GM18508 (cell line): ENCODE results near the gene AMIGO3.
"Not testable (repeated sequence)": the region's sequence is repeated elsewhere in the genome, so short reads cannot be mapped to it uniquely, and the experiment has no call there.

Experiments
- ATAC-seq: cut with Tn5 transposase; IDR thresholded peaks from one replicate; pipeline ENCODE4 v1.9.1; 2021; ENCODE audit warnings: moderate number of reproducible peaks; ENCODE audit not compliant: insufficient read depth, unreplicated experiment

Gene AMIGO3

GRCh38 chr3:49689908-49690624 is 29.4 kb downstream of the AMIGO3 start:
- ATAC-seq, result not testable (repeated sequence)

GRCh38 chr3:49689046-49689907 is 30.2 kb downstream of the AMIGO3 start, which contains the start of the genes MST1 and RNF123:
MST1 (minus strand) TSS chr3:49689474; CDS start chr3:49688691, 783 bp downstream.
RNF123 (plus strand) TSS chr3:49689557; CDS start chr3:49691166, 1,609 bp downstream.
- ATAC-seq, result no peak

DNA sequence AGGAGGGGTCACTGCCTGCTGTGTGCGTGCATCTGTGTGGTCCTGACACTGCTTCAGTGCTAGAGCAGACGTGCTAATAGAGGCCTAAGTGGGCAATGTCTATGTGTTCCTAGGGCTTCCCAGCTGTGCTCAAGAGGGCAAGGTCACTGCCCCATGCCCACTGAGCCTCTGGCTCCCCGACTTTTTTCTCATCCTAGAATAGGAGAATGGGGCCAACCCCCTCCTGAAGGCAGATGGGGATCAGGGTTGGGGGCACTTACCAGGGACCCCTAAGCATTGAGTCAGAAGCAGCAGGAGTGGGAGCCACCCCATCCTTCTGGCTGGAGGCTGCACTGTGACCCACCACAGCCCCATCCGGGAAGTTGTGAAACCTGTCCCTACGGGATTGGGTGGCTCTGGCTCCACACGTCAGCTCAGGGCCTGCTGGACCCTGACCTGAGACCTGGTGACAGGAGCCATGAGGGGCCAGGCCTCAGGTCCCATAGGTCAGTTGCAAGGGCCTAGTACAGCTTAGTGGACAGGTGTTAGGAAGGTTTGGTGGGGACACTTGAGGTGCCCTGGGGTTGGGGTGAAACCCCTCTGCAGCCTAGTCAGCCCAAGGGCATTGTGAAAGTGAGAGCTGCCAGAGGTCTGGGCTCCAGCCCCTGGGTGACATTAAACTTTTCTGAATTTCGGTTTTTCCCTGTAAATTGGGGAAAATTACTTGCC is 31.0 kb downstream of the AMIGO3 start:
- ATAC-seq, result not testable (repeated sequence)

- not testable (repeated sequence) for ATAC-seq
Measured at GRCh38 chr3:49687424-49687795, 32.1 kb downstream of the AMIGO3 start.

DNA sequence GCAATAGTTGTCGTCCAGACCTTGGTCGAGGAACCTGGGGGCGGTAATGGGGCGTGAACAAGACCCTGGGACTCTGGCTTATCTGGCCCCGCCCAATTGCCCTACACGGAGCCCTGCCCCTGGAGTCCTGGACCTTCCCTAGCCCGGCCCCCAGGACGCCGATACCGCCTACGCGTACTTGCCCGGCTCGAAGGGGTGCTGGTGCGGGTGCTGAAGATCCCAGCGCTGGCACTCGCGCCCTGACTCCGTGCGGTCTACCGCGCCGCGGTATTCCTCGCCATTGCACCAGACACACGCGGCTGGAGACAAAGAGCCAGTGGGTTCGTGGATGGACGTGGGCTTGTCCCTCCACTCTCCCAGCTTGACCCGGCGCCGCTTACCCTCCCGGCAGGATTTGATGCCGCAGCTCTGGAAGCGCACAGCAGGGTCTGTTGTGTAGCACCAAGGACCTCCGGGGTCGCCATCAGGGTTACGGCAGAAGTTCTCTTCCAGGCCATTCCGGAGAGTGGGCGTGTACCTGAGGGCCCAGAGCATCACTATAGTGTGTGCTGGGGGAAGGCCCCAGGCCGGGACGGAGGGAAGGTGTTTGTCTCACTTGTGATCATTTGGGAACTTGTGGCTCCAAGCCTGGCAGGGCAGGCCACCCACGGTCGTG is 32.6 kb downstream of the AMIGO3 start:
- ATAC-seq, result not testable (repeated sequence)

DNA sequence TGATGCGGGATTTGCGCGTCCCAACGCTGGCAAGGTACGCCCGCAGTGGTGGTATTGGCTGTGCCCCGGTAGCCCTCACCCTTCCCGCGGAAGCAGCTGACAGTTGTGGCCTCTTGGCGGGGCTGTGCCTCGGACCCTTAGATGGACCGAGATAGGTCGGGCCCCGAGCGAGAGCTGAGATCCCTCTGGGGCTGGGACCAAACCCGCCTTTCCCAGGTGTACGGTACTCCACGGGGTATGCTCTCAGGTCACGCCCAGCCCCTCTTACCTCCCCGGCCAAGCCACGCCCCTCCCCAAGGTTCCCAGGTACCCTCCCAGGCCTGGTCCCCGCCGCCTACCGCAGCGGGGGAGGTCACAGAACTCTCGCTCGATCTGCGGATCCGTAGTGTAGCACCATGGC is 33.1 kb downstream of the AMIGO3 start:
- not testable (repeated sequence) for ATAC-seq

DNA sequence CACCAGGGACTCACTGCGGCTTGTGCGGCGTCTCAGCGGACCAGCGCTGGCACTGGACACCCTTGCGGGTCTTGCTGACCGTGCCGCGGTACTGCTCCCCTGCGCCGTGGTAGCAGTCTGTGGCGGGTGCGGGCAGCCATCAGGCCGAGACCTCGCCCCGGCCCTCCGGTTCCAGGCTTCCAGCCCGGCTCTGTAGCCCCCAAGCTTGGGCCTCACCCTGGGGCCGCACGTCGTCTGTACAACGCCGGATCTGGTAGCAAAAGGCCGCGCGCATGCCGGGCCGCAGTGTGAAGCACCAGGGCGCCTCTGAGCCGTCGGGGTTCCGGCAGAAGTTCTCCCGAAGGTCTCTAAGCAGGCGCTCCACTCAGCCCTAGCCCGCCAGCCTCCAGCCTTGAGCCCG is 33.6 kb downstream of the AMIGO3 start:
- ATAC-seq, result not testable (repeated sequence)

DNA sequence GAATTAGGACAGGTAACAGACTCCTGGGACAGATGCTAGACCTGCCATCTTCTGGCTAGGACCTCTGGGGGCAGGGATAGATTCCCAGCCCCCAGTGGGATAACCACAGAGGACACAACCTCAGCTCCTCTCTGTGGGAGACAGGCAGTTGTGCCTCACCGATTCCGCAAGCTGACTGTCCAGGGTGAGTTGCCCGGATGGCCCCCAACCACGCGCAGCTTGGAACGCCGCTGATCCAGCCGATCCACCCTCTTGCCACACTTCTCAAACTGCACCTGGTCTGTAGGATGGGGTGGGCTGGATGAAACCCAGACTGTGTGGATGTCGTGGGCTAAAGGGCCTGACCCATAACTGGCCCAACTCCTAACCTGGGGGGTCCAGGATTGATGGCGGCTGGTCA is 34.4 kb downstream of the AMIGO3 start:
- not testable (repeated sequence) for ATAC-seq

DNA sequence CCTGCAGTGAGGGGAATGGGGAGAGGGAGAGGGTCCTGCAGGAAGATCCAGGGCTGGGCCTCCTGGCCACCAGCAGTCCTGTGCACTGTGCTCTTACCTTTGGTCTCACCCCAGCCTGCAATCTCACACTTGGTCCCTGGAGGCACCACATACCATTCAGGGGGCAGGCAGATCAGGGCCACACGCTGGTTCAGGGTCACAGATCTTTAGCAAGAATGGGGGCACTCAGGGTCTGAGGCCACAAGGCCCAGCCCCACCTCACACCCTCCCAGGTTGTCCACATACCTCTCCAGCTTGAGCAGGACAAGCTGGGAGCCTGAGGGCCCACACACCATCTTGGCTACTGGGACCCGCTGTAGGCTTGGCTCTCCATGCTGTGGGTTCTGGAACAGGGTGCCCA is 35.0 kb downstream of the AMIGO3 start:
- not testable (repeated sequence) for ATAC-seq

- no peak for ATAC-seq
Measured at GRCh38 chr3:49683162-49683561, 36.3 kb downstream of the AMIGO3 start.

DNA sequence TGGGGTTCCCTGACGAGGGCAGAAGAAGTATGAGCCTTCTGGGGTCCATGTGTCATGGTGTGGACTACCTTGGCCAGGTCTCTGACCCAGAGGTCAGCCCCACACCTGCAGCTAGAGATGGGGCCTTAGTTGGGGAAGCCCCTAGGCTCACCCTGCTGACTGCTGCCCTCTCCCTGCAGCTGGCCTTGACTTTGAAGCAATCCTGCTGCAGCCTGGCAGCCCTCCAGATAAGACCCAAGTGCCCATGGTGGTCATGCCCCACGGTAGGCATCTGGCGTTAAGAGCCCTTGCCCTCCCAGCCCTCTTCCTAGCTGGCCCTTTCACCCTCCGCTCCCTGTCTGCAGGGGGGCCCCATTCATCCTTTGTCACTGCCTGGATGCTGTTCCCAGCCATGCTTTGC is 37.9 kb downstream of the AMIGO3 start:
- ATAC-seq, result no peak

GRCh38 chr3:49681232-49681522 is 38.3 kb downstream of the AMIGO3 start:
- no peak for ATAC-seq

- ATAC-seq, result no peak
Measured at GRCh38 chr3:49680493-49681231, 38.8 kb downstream of the AMIGO3 start.

DNA sequence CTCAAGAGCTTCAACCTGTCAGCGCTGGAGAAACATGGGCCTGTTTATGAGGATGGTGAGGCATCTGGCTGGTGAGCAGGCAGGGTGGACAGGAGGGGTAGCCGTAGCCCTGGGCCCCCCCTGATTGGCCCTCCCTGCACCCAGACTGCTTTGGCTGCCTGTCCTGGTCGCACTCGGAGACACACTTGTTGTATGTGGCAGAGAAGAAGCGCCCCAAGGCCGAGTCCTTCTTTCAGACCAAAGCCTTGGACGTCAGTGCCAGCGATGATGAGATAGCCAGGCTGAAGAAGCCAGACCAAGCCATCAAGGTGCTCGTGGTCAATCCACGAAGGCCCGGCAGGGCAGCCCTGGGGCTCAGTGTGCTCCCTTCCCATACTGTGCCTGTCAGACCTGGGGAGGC is 43.6 kb downstream of the AMIGO3 start:
- ATAC-seq, result no peak

- ATAC-seq, result peak; percentile 19
Measured at GRCh38 chr3:49674497-49674983, 44.9 kb downstream of the AMIGO3 start.

GRCh38 chr3:49673715-49674496 is 45.6 kb downstream of the AMIGO3 start, which contains the start of gene APEH:
APEH (plus strand) TSS chr3:49674351; CDS start chr3:49674402, 51 bp downstream.
- ATAC-seq, result peak; percentile 49

- ATAC-seq, result no peak
Measured at GRCh38 chr3:49673121-49673714, 46.3 kb downstream of the AMIGO3 start.
